Right lobe of liver (tissue), 6 donors: ENCODE measurements around the gene MUC4. TPM values are rescaled to one million over a fixed set of nuclear protein-coding genes. Genes with fewer than 3 reads are reported as not detected.
"Not testable (repeated sequence)": the region's sequence is repeated elsewhere in the genome, so short reads cannot be mapped to it uniquely, and the experiment has no call there.

ENCODE experiments used
- ATAC-seq, 4 donors: fragments of 200-7000 bp; cut with Tn5 transposase; one replicate each; pipeline ENCODE4 v1.9.1; 2020; ENCODE audit warnings: mild to moderate bottlenecking in 4 of 4, moderate library complexity in 4 of 4
- DNase-seq, 3 donors: peaks; one replicate each; pipeline ENCODE4 v3.0.0-alpha.2; 2020
- H3K27ac ChIP-seq, 3 donors: fragments of 200-600 bp; one replicate each; pipeline ENCODE4 v1.8.0; 2022
- H3K27me3 ChIP-seq, 2 donors: fragments of 200-600 bp; one replicate each; pipeline ENCODE4 v1.8.0; 2022
- H3K36me3 ChIP-seq, 4 donors: fragments of 200-600 bp; sonication (generic) in 1 of 4; one replicate each; pipeline versions ENCODE4 v1.5.1 to v1.8.0; 2017 to 2022; ENCODE audit warnings: control low read depth in 1 of 4
- H3K4me1 ChIP-seq, 4 donors: fragments of 200-600 bp; sonication (generic) in 1 of 4; one replicate each; pipeline versions ENCODE4 v1.5.1 to v1.8.0; 2017 to 2022; ENCODE audit warnings: control low read depth in 1 of 4
- H3K4me3 ChIP-seq, 3 donors: fragments of 200-600 bp; one replicate each; pipeline ENCODE4 v1.8.0; 2022
- H3K9me3 ChIP-seq, 4 donors: fragments of 200-600 bp; sonication (generic) in 1 of 4; one replicate each; pipeline versions ENCODE4 v1.5.1 to v1.8.0; 2017 to 2022; ENCODE audit warnings: control low read depth in 1 of 4
- CTCF ChIP-seq, 4 donors: fragments of 200-600 bp in 3 of 4; fragments of 450-650 bp in 1 of 4; IDR thresholded peaks; one replicate each; pipeline versions ENCODE4 v1.5.1 to v1.8.0; 2016 to 2022; ENCODE audit warnings: antibody characterized with exemption in 4 of 4, mild to moderate bottlenecking in 2 of 4
- POLR2A ChIP-seq: fragments of 450-650 bp; IDR thresholded peaks from one replicate; pipeline ENCODE4 v1.6.1; 2017; ENCODE audit warnings: antibody characterized with exemption, mild to moderate bottlenecking
- WGBS: methylation state at CpG from one replicate; pipeline ENCODE4 v1.1.6; 2018; ENCODE audit warnings: low coverage, low lambda C conversion rate; ENCODE audit not compliant: insufficient coverage; ENCODE audit errors: missing lambda C conversion rate; 5-methylcytosine and 5-hydroxymethylcytosine counted together
- intact Hi-C, 2 donors: fragments of 100-400 bp; cut with DNase I; formaldehyde crosslinking; loops; one replicate each; pipeline versions ENCODE4 v1.11.2 to v1.14.1; 2022
- total RNA-seq, 6 experiments: library from RNA; depleted of rRNA in 2 of 6; stranded (reverse); fragments of >200 nt in 2 of 6; fragmentation: NEBNext Ultra II Directional in 3 of 6; extraction: Animal tissue kit (Norgen Biotek cat#: 25700) in 3 of 6; gene quantifications; one replicate each; pipeline versions ENCODE4 v1.1.0 to v1.2.4, GENCODE V29; 2016 to 2023
- donor health status: DM: no; HTN: yes; CAD: no.
- donor health status: DM: no; HTN: no; CAD: no.
- donor health status: DM: no; HTN: no; CAD: no.
- donor health status: DM: no; HTN: yes; CAD: no.
- donor health status: DM: no; HTN: yes; CAD: no.

The MUC4 gene
- total RNA-seq, 6 experiments from 2014 or later, result 0.07 to 0.20 TPM; not detected in 4

- Histone ChIP-seq H3K36me3 (no peaks in the 10 kb centered on the region), H3K27ac (no peak overlapping the region), H3K4me3 (no peak overlapping the region), H3K9me3 (no peaks in the 10 kb centered on the region), H3K4me1 (peaks cover 0 to 5% (median 0%) of the 10 kb centered on the region in 4 donors), H3K27me3 (no peaks in the 10 kb centered on the region)
- WGBS, result 60% methylated on average over 1 of the region's 8 CpGs
- intact Hi-C loops, result no loop called here
- no peak for DNase-seq
- TF ChIP-seq CTCF (IDR thresholded peaks at IDR 0.05), result no peak
- TF ChIP-seq POLR2A, result no peak
- peak in 1 of 4 donors; percentile 12 for ATAC-seq
These were observed 8.5 kb upstream of the MUC4 start for GRCh38 chr3:195820186-195820585.

- Histone ChIP-seq H3K36me3 (no peaks in the 10 kb centered on the region), H3K27ac (no peak overlapping the region), H3K27me3 (no peaks in the 10 kb centered on the region), H3K4me1 (no peaks in the 10 kb centered on the region), H3K4me3 (no peak overlapping the region), H3K9me3 (no peaks in the 10 kb centered on the region)
- DNase-seq, result no peak
- TF ChIP-seq POLR2A, result no peak
- no peak for TF ChIP-seq CTCF (IDR thresholded peaks at IDR 0.05)
- WGBS, result 64% methylated on average over 5 of the region's 21 CpGs
- ATAC-seq, result no peak
- intact Hi-C loops, result no loop called here
These were observed 6.6 kb upstream of the MUC4 start for GRCh38 chr3:195818301-195818700.

GRCh38 chr3:195817578-195818135 lies 5.9 kb upstream of the MUC4 start:
- intact Hi-C loops, result no loop called here
- H3K27me3 ChIP-seq, result no peaks in the 10 kb centered on the region
- no peaks in the 10 kb centered on the region for H3K9me3 ChIP-seq
- H3K4me1 ChIP-seq, result no peaks in the 10 kb centered on the region
- no peak overlapping the region for H3K4me3 ChIP-seq
- no peak overlapping the region for H3K27ac ChIP-seq
- 86% methylated on average over 13 of the region's 17 CpGs for WGBS
- H3K36me3 ChIP-seq, result no peaks in the 10 kb centered on the region
- no peak for ATAC-seq
- no peak for TF ChIP-seq CTCF (IDR thresholded peaks at IDR 0.05)
- TF ChIP-seq POLR2A, result no peak
- no peak for DNase-seq

GRCh38 chr3:195816276-195816913 lies 4.7 kb upstream of the MUC4 start:
- ATAC-seq, result not testable (repeated sequence)

GRCh38 chr3:195815169-195815771 lies 3.5 kb upstream of the MUC4 start:
- DNase-seq (no peak), ATAC-seq (peak in 3 of 4 donors; percentile 16 to 85 (median 46))
- Histone ChIP-seq H3K9me3 (no peaks in the 10 kb centered on the region), H3K27ac (no peak overlapping the region), H3K4me1 (no peaks in the 10 kb centered on the region), H3K36me3 (no peaks in the 10 kb centered on the region), H3K27me3 (no peaks in the 10 kb centered on the region), H3K4me3 (no peak overlapping the region)
- WGBS, result no CpG with 5 or more reads among the region's 18 CpGs
- intact Hi-C loops, result no loop called here
- TF ChIP-seq POLR2A (no peak), CTCF (IDR thresholded peaks at IDR 0.05) (no peak)

More at GRCh38 chr3:195816276-195816913, 4.7 kb upstream of the MUC4 start:
- H3K27ac ChIP-seq, H3K36me3 ChIP-seq, H3K4me3 ChIP-seq, H3K9me3 ChIP-seq, intact Hi-C loops, H3K27me3 ChIP-seq, H3K4me1 ChIP-seq, DNase-seq: not testable (repeated sequence)
- WGBS, result 87% methylated on average over 21 of the region's 23 CpGs
